Thyroid gland (tissue), 4 donors: ENCODE data around the gene ZBTB40. TPM values are rescaled to one million over a fixed set of nuclear protein-coding genes. Genes with fewer than 3 reads are reported as not detected.

Source experiments
- DNase-seq, 2 donors: peaks; one replicate each; pipeline ENCODE4 v3.0.0-alpha.2; 2019
- H3K27ac ChIP-seq, 3 donors: fragments of 200-600 bp; sonication (generic); 1 replicate in 2 of 3; 2 replicates in 1 of 3; pipeline ENCODE4 v1.5.1; 2016 to 2019; ENCODE audit warnings: mild to moderate bottlenecking in 1 of 3, moderate library complexity in 1 of 3
- H3K27me3 ChIP-seq: fragments of 200-600 bp; sonication (generic); one replicate; pipeline ENCODE4 v1.5.1; 2019
- H3K36me3 ChIP-seq, 2 donors: fragments of 200-600 bp; sonication (generic); one replicate each; pipeline ENCODE4 v1.5.1; 2016 to 2019
- H3K4me1 ChIP-seq, 2 donors: fragments of 200-600 bp; sonication (generic); one replicate each; pipeline ENCODE4 v1.5.1; 2017 to 2019
- H3K4me3 ChIP-seq, 3 donors: fragments of 200-600 bp; sonication (generic); replicated peaks in 1 of 3; 1 replicate in 2 of 3; 2 replicates in 1 of 3; pipeline ENCODE4 v1.5.1; 2016; ENCODE audit warnings: mild to moderate bottlenecking in 1 of 3
- H3K9me3 ChIP-seq: fragments of 200-600 bp; sonication (generic); one replicate; pipeline ENCODE4 v1.5.1; 2017
- POLR2A ChIP-seq, 2 donors: fragments of 450-650 bp; IDR thresholded peaks; one replicate each; pipeline ENCODE4 v1.6.1; 2017; ENCODE audit warnings: antibody characterized with exemption in 2 of 2, mild to moderate bottlenecking in 2 of 2, moderate library complexity in 1 of 2
- whole genome bisulfite sequencing, 2 donors: methylation state at CpG; one replicate each; pipeline ENCODE4 v1.1.5; 2017; 5-methylcytosine and 5-hydroxymethylcytosine counted together
- intact Hi-C: fragments of 100-400 bp; cut with DNase I; formaldehyde crosslinking; loops from one replicate; pipeline ENCODE4 v1.15.1; 2023
- total RNA-seq, 4 donors: library from RNA; depleted of rRNA; stranded (reverse); fragments of >200 nt; gene quantifications; one replicate each; pipeline ENCODE4 v1.2.3, GENCODE V29; 2016
- TF ChIP-seq, protein P1 (sequence below), 6 experiments: fragments of 200-600 bp in 3 of 6; fragments of 450-650 bp in 3 of 6; sonication (generic) in 3 of 6; IDR thresholded peaks; one replicate each; pipeline ENCODE4 v1.5.1; 2016 to 2019; ENCODE audit warnings: antibody characterized with exemption in 6 of 6, mild to moderate bottlenecking in 2 of 6, inconsistent platforms in 1 of 6, moderate library complexity in 1 of 6

The ZBTB40 gene
- total RNA-seq, 4 donors from 2014 or later = 18.7 to 30.1 (median 23.8) TPM

DNA sequence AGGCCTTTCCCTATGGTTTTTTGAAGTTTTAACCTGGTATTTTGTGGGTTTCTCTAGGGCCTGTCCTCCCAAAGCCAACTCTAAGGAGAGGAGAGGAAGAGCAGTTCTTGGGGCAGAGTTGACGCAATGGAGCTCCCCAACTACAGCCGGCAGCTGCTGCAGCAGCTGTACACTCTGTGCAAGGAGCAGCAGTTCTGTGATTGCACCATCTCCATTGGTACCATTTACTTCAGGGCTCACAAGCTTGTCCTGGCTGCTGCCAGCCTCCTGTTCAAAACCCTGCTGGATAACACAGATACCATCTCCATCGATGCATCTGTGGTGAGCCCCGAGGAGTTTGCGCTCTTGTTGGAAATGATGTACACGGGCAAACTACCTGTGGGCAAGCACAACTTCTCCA, 38.2 kb downstream of the ZBTB40 start:
- Histone ChIP-seq H3K27ac (no peak overlapping the region), H3K4me3 (no peak overlapping the region), H3K36me3 (no peaks in the 10 kb centered on the region), H3K9me3 (no peaks in the 10 kb centered on the region), H3K4me1 (peaks cover 6 to 8% of the 10 kb centered on the region in 2 donors), H3K27me3 (no peaks in the 10 kb centered on the region)
- intact Hi-C loops = no loop called here
- 94 to 97% methylated on average over 6 of the region's 6 CpGs for WGBS, 2 donors
- DNase-seq = no peak
- TF ChIP-seq, protein P1, sequence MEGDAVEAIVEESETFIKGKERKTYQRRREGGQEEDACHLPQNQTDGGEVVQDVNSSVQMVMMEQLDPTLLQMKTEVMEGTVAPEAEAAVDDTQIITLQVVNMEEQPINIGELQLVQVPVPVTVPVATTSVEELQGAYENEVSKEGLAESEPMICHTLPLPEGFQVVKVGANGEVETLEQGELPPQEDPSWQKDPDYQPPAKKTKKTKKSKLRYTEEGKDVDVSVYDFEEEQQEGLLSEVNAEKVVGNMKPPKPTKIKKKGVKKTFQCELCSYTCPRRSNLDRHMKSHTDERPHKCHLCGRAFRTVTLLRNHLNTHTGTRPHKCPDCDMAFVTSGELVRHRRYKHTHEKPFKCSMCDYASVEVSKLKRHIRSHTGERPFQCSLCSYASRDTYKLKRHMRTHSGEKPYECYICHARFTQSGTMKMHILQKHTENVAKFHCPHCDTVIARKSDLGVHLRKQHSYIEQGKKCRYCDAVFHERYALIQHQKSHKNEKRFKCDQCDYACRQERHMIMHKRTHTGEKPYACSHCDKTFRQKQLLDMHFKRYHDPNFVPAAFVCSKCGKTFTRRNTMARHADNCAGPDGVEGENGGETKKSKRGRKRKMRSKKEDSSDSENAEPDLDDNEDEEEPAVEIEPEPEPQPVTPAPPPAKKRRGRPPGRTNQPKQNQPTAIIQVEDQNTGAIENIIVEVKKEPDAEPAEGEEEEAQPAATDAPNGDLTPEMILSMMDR (IDR thresholded peaks at IDR 0.05) = no peak
- no peak for TF ChIP-seq POLR2A (IDR thresholded peaks at IDR 0.05)

DNA sequence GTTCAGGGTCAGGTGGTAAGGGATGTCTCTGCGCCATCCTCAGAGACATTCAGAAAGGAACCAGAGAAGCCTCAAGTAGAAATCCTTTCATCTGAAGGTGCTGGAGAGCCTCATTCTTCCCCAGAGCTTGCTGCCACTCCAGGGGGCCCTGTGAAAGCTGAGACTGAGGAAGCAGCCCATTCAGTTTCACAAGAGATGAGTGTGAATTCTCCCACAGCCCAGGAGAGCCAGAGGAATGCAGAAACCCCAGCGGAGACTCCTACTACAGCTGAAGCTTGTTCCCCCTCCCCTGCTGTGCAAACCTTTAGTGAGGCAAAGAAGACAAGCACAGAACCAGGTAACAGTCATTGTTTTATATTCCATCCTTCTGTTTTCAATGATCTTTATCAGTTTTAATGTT, 38.7 kb downstream of the ZBTB40 start:
- Histone ChIP-seq H3K27me3 (no peaks in the 10 kb centered on the region), H3K9me3 (no peaks in the 10 kb centered on the region), H3K27ac (no peak overlapping the region), H3K4me3 (no peak overlapping the region), H3K4me1 (peaks cover 6 to 13% of the 10 kb centered on the region in 2 donors), H3K36me3 (no peaks in the 10 kb centered on the region)
- TF ChIP-seq, protein P1 (IDR thresholded peaks at IDR 0.05) = no peak
- TF ChIP-seq POLR2A (IDR thresholded peaks at IDR 0.05) = no peak
- intact Hi-C loops = no loop called here
- 69 to 97% methylated on average over 2 of the region's 2 CpGs for WGBS, 2 donors
- DNase-seq = no peak

DNA sequence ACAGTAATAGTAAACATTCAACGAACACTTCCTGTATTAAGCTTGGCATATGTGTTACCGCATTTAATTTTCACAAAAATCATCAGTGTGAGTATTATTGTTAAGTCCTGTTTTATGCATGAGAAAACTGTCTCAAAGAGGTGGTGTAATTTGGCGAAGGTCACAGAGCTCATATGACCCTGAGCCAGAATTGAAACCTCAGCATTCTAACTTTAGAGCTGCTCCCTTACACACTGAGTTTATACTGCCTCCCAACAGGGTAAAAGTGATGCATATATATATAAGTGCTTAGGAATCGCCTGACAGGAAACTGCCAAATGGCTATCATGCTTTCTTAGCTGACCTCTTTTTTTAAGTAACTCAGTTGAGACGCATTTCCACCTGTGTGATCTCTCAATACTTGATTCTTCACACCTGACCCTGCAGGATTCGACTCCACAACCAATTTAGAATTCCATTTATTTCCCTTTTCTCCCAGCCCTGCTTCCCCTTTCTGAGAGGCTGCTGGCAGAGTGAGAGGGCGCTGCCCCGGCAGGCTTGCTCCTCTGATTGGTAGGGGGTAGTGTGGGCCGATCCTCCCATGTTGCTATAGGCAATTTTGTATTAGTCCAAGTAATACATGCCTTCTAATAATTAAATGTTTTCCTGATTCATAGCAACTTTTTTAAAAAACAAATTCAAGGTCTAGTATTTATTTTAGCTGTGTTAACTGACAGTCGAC, 40.5 kb downstream of the ZBTB40 start:
- H3K4me3 ChIP-seq = no peak overlapping the region
- intact Hi-C loops = no loop called here
- 89% methylated on average over 10 of the region's 10 CpGs for WGBS, 2 donors
- H3K4me1 ChIP-seq = peaks cover 5 to 20% of the 10 kb centered on the region in 2 donors
- no peaks in the 10 kb centered on the region for H3K36me3 ChIP-seq
- no peak for DNase-seq
- TF ChIP-seq, protein P1 (IDR thresholded peaks at IDR 0.05) = no peak
- no peak for TF ChIP-seq POLR2A (IDR thresholded peaks at IDR 0.05)
- no peaks in the 10 kb centered on the region for H3K9me3 ChIP-seq
- H3K27ac ChIP-seq = no peak overlapping the region
- no peaks in the 10 kb centered on the region for H3K27me3 ChIP-seq

DNA sequence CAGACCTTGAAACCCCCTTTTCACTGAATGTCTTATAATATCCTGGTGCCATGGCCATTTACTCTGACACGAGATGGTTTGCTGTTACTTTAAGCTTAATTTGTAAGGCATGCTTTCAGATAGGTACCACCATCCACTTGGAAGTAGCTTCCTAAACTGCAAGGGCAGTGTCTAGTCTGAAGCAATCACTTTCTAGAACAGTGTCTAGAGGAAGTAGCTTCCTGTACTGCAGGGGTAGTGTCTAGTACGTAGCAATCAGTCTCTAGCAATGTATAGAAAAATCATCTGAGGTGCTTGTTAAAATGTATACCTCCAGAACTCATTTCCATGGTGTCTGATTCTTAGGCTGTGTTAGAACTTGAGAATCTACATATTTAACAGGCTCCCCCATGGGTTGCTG, 42.5 kb downstream of the ZBTB40 start:
- Histone ChIP-seq H3K27me3 (no peaks in the 10 kb centered on the region), H3K4me1 (peaks cover 5 to 26% of the 10 kb centered on the region in 2 donors), H3K9me3 (no peaks in the 10 kb centered on the region), H3K36me3 (no peaks in the 10 kb centered on the region), H3K4me3 (no peak overlapping the region), H3K27ac (no peak overlapping the region)
- WGBS, 2 donors = 92 to 97% methylated on average over 2 of the region's 2 CpGs
- intact Hi-C loops = no loop called here
- TF ChIP-seq, protein P1 (IDR thresholded peaks at IDR 0.05) = no peak
- TF ChIP-seq POLR2A (IDR thresholded peaks at IDR 0.05) = no peak
- no peak for DNase-seq

DNA sequence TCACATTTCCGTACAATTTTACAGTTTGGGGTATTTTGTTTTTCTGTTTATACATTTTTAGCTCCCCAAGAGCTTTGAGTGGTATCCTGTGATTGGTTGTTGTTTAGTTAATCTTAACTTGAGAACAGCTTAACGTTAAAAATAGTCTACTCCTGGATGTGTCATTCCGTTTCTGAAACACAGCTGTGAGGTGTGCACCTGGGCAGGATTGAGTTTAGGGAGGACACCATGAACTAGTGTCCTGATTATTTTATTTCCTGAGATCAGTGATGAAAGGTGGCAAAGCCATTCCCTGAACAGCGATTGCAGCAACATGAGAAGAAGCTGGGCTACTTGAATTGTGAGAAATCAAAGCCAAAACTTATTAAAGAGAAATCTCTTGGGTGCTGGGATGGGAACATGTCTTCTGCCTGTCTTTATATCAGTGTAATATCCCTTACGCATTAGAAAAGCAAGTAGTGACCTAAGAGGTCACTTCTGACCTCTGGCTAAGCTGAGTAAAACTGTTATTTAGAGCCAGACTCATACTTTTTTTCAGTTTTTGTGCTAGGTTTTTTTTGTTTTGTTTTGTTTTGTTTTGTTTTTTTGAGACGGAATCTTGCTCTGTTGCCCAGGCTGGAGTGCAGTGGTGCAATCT, 43.4 kb downstream of the ZBTB40 start:
- DNase-seq = no peak
- Histone ChIP-seq H3K36me3 (no peaks in the 10 kb centered on the region), H3K27me3 (no peaks in the 10 kb centered on the region), H3K4me1 (peaks cover 10 to 35% of the 10 kb centered on the region in 2 donors), H3K9me3 (no peaks in the 10 kb centered on the region), H3K27ac (no peak overlapping the region), H3K4me3 (no peak overlapping the region)
- TF ChIP-seq, protein P1 (IDR thresholded peaks at IDR 0.05) = no peak
- no peak for TF ChIP-seq POLR2A (IDR thresholded peaks at IDR 0.05)
- 54 to 62% methylated on average over 6 of the region's 6 CpGs for WGBS, 2 donors
- intact Hi-C loops = no loop called here
